HG02852 (cell line): ENCODE data around the gene COL5A1.

Source experiments
- ATAC-seq: cut with Tn5 transposase; IDR thresholded peaks from one replicate; pipeline ENCODE4 v1.9.1; 2021; ENCODE audit warnings: mild to moderate bottlenecking, moderate library complexity; ENCODE audit not compliant: unreplicated experiment

Gene COL5A1

GRCh38 chr9:134886413-134886913, 244.9 kb downstream of the COL5A1 start:
- ATAC-seq, result no peak

DNA sequence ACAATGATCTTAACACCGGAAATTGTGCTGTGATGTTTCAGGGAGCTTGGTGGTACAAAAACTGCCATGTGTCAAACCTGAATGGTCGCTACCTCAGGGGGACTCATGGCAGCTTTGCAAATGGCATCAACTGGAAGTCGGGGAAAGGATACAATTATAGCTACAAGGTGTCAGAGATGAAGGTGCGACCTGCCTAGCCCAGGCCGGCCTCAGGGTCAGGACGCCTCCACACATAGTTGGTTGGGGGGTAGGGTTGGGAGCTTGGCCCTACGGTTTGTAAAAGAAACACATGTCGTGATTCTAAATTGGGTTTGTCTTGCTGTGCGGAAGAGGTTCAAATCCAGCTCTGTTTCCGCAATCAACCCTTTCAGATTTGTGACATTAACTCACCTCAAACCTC, 245.6 kb downstream of the COL5A1 start:
- ATAC-seq, result no peak

- no peak for ATAC-seq
These were observed 246.3 kb downstream of the COL5A1 start for GRCh38 chr9:134887686-134888602.

DNA sequence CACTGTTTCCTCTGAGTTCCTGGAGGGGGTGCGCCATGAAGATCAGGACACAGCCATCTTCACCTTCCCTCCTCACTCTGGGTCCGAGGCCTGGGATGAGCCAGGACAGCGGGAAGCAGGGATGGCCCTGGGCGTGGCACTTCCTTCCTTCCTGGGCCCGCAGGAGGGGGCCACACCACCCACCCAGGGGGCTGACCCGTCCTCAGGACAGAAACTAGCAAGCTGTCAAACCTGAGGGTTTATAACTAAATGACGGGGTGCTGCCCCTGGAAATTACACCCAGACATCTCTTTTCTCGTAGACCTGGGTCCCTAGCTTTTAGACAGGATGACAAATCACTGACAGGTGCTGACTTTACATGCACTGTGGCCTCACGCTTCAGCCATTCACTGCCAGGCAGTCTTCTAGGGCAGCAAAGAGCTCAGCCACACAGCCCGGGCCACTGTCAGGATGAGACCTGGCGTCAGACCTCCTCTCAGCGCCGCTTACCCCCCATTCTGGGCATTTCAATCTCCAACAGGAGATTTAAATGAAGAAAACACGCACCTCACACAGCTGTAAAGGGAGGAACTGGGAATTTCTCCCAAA, 247.1 kb downstream of the COL5A1 start:
- ATAC-seq, result no peak

DNA sequence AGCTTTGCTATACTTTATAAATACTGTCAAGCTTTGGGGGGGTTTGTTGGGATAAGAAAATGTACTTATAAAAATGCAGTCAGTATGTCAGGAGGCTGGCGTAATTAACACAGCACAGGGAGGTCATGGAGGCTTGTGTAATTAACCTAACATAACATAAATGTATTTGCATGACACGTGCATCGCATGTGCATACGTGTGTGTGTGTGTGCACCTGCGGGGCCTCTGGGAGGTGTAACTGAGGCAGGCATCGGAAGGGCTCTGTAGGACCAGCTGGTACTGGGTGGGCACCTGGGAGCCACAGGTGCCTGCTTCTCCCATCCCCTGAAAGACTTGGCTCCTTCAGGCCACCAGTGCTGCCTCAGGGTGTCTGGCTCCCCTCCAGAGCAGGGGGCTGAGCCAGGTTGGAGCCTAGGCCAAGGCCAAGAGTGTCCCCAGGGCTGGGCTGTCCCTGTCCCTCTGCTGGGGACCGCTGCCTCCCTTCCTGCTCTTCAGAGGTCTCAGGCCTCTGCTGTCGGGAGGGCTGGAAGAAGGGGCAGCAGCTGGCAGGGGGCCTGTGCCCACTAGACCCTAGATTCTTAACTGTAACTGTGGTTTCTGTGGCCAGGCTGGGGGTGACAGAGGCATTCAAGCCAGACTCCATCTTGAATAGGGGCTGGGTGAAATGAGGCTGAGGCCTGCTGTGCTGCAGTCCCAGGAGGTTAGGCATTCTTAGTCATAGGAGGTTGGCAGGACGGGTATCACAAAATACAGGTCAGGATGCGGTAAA, 248.0 kb downstream of the COL5A1 start:
- no peak for ATAC-seq

GRCh38 chr9:134890155-134890495, 248.5 kb downstream of the COL5A1 start:
- no peak for ATAC-seq

DNA sequence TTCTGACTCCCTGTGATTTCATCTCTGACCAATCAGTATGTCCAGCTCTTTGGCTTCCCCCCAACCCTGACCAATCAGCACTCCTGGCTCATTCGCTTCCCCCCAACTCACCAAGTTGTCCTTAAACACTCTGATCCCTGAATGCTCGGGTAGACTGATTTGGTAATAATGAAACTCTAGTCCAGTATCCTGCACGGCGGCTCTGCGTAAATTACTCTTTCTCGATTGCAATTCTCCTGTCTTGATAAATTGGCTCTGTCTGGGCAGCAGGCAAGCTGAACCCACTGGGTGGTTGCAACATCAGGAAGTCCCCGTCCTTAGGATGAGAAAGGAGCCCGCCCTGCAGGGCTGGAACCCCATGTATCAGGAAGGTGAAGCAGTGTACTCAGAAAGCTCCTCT, 249.4 kb downstream of the COL5A1 start:
- no peak for ATAC-seq

- ATAC-seq, result no peak
These were observed 250.1 kb downstream of the COL5A1 start for GRCh38 chr9:134891713-134892112.

DNA sequence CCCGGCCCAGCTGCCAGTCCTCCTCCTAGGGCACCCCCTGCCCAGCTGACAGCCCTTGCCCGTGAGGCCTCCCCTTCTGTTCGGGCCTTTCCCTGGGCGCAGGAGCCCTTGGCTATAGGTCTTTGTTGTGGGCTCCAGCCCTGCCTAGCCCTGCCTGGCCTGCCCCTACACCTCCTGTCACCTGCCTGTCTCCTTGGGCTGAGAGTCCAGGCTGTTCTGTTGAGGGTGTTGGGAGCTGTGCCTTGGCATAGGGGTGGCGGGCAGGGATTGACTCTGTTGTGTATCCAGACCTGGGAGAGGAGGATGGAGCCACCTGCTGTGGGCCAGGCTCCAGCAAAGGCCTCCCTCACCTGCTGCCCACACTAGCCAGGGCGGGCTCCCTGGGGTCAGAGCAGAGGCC, 250.6 kb downstream of the COL5A1 start:
- no peak for ATAC-seq

DNA sequence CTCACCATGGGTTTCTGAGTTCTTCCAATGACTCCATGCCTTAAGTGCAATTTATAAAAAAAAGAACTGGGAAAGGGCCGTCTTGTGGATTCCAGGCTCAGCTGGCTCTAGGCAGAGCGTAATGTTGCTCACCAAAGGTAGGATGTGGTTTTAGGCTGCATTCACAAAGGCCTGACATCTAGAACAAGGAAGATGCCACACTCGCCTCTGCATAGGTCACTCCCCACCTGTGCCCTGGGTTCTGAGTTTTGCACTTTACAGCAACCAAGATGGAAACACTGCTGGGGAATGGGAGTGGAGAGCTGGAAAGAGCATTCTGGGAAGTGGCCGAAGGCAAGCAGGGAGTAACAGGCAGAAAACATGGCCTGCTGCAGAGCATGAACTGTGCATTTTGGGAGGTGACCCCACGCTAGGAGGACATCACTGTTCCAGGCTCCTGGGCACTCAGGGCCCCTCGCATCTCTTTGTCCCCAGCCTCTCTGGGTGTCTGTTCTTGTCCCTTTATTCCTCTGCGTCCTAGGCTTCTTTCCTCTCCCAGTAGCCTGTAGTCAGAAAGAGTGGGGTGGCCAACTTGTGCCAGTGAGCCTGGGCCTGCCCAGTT, 251.3 kb downstream of the COL5A1 start:
- ATAC-seq, result no peak
